Urothelium cell line (cell line): Measurements from ENCODE around the gene PPARG.

ENCODE experiments used
- DNase-seq: peaks from one replicate; pipeline ENCODE4 v3.0.0; 2011; ENCODE audit warnings: low spot score, mixed read lengths
- FAIRE-seq: peaks from 2 replicates; lab custom pipeline; 2011; peaks lifted over from hg19 to GRCh38; lab: Jason Lieb, UNC

The PPARG gene

DNA sequence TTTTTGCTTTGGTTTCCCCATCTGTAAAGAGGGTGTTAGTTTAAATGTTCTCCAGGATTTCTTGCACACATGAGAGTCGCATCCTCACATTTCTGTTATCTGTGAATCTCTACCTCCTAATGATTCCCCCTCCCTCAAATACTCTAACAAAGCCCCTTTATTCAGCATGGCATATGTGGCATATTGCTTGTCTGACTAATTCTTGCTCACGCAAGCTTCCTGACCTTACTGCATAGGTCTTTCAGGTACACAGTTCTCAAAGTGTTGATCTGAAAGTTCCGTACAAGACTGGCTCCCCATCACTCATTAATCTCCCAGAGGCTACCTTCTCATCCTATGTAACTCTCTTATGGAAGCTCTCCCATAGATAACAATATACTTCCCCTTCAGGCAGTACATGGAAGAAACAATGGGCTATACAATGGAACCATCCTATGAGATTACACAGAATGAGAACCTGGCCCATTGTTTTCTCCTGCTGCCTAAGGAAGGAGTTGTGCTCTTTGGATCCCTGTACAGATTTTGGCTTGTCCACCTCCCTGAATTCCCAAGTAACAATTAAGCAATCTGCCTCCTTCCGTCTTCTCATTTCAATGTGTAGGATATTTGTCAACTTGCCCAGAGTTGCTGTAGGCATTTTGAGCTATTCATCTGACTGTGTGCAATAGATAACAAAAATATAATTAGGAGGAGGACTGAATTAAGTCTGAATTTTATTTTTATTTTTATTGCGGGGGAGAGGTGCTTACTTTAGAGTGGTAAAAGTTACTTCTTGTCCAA, 51.0 kb downstream of the PPARG start:
- FAIRE-seq: no peak
- no peak for DNase-seq

- FAIRE-seq: no peak
- DNase-seq: no peak
Measured at GRCh38 chr3:12340506-12340905, 51.6 kb downstream of the PPARG start.

DNA sequence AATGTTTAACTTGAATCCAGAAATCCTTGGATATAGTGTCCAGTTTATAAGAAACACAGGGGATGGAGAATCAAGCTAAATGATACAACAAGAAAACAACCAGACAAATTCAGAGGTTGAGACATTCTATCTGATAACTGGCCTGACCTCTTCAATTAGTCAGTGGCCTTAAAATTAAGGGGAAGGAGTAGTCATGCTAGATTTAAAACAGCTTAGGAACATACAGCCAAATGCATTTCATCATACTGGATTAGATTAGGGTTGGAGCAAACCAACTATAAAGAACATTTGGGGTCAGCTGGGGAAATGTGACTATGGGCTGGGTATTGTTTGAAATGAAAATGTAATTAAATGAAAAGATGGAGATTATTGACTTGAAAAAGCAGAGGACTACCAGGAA, 53.3 kb downstream of the PPARG start:
- DNase-seq (no peak), FAIRE-seq (no peak)

DNA sequence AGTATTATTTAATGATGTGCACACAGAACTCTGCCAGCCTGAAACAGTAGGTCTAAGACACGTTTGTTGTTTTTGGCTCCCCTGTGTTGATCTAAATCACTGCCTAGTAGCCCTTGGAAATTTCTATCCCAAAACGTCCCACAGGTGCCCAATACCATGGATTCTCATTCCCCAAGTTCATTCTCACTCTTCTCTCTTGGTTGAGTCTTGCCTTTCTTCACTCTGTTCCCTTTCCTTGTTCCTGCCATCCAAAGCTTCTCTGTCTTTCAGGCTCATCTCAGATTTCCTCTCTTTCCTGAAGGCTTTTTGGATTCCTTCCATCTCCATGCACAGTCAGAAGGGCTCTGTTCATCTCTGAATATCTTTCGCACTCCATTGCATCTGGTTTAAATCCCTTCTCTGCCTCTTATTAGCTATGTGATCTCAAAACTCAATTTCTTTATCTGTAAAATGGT, 54.2 kb downstream of the PPARG start:
- DNase-seq (no peak), FAIRE-seq (no peak)

DNA sequence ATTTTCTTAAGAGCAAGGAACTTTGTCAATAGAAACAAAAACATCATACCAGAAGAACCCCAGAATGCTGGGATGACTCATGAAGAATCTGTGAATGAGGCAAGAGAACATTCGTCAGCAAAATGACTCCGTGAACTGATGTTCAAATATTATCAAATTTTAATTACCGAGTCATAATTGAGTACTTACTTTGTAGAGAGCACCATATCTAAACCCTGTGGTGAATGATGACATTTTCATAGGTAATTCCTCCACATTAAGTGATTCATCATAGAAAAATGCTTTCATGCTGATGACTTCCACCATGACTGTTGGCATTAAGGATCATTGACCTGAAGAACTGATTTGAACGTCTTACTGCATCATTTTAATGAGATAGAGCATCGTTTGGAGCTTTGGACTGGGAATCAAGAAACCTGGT, 56.3 kb downstream of the PPARG start:
- DNase-seq: peak; percentile 42
- FAIRE-seq: no peak

GRCh38 chr3:12345584-12346494, 57.0 kb downstream of the PPARG start:
- FAIRE-seq (no peak), DNase-seq (no peak)

- FAIRE-seq: no peak
- DNase-seq: no peak
Measured at GRCh38 chr3:12347301-12347700, 58.4 kb downstream of the PPARG start.

DNA sequence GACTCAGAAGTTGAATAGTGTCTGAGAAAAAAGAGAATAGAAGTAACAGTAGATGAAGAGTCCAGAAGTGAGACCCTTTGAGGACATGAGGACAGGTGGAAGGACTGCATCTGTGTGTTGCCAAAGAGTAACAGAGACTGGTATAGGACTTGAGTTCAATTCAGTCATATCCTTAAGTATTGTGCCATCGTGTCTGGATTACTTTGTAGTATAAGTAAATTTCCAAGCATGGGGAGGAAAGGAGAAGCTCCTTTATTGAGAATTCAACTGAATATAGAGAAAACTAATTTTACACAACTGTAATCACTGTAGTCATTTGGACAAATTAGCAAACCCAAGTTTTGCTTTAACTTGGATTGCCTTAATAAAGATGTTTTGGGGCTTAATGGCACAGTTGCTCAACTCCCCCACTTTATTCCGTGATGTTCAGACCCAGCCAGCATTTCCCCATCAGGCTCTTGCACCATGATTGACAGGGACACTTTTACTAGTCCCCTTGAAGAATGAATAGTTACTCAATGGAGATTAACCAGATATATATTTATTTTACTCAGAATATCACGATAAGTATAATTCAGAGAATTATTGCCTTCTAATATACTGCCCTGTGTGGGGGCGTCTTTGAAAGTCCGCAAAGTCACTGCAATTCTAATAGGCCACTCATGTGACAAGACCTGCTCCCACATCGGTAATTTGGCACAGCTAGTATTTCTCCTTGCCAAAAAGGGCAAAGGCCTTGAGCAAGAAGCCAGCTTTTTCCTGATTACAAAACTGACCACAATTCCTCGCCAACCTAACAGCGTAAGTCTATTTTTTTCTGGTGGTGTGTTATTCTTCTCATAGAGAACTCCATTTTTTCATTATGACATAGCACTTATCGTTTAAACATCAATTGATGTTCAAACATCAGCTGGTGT, 61.3 kb downstream of the PPARG start:
- FAIRE-seq (no peak), DNase-seq (no peak)

- FAIRE-seq: no peak
- DNase-seq: no peak
Measured at GRCh38 chr3:12351145-12351544, 62.3 kb downstream of the PPARG start.

GRCh38 chr3:12352253-12352652, 63.4 kb downstream of the PPARG start:
- DNase-seq: no peak

DNA sequence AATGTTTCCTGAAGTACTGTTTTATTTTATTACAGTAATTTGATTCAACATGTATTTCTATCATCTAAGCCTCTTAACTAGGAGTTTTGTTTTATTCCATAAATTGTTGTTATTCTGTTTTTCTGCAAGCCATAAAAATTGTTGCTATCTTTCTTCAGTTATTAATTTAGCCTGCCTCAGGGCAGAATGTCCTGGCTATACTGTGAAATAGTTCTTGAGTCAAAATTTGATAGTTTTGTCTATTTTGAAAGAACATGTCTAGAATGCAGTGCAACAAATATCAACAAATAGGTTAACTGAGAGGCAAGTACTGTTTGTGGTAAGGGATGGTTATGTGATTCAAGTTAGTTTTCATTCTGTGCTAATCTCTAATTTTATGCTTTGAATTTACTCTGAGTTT, 63.9 kb downstream of the PPARG start:
- no peak for FAIRE-seq
- no peak for DNase-seq

More at GRCh38 chr3:12352253-12352652, 63.4 kb downstream of the PPARG start:
- FAIRE-seq: no peak

GRCh38 chr3:12353796-12354525, 65.1 kb downstream of the PPARG start:
- FAIRE-seq (no peak), DNase-seq (no peak)

DNA sequence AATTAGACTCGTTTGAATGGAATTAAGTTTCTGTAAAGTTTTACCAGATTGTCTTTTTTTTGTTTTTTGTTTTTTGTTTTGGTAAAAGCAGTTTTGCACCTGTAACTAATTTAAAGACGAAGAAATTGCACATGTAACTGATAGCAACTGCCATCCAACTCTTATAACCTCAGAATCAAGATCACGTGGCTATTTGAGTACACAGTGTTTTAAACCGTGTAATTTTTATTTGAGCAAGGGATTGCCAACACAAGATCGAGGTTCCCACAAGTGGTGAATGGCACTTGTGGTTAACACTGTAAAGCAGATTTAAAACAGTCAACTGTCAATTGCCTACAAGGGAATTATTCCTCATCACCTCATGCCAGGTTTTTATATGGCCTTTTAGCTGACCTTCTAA, 67.3 kb downstream of the PPARG start:
- DNase-seq (no peak), FAIRE-seq (no peak)

GRCh38 chr3:12356996-12357395, 68.1 kb downstream of the PPARG start:
- FAIRE-seq (no peak), DNase-seq (no peak)

- DNase-seq (no peak), FAIRE-seq (no peak)
Measured at GRCh38 chr3:12357456-12357855, 68.6 kb downstream of the PPARG start.

- FAIRE-seq: no peak
- no peak for DNase-seq
Measured at GRCh38 chr3:12363397-12364195, 74.7 kb downstream of the PPARG start.

DNA sequence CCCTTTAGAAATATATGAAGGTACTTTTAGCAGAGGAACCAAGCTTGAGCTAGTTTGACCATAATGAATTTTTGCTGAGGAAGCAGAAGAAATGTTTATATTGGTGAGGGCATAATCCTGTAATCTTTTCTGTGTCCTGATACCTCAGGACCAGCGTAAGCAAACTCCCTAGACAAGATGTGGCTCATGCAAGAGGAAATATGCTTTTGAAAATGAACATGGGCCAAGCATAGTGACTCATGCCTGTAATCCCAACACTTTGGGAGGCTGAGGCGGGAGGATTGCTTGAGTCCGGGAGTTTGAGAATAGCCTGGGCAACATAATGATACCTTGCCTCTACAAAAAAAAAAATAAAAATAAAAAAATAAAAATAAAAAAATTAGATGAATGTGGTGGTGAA, 78.5 kb downstream of the PPARG start:
- DNase-seq (no peak), FAIRE-seq (no peak)

DNA sequence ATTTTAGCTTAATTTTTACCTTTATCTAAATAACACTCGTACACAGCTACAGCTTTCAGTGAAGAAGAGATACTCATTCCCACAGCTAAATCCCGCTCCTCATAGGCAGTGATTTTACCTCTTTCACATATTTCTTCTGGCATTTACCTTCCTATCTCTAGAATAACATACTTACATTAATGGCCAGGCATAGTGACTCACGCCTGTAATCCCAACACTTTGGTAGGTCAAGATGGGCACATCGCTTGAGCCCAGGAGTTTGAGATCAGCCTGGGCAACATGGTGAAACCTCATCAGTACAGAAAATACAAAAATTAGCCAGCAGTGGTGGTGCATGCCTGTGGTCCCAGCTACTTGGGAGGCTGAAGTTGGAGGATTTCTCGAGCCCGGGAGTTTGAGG, 80.2 kb downstream of the PPARG start:
- no peak for DNase-seq
- FAIRE-seq: no peak

- DNase-seq (no peak), FAIRE-seq (no peak)
Measured at GRCh38 chr3:12369598-12369997, 80.7 kb downstream of the PPARG start.
